Measurements from ENCODE around the gene IQCF5.

DNA sequence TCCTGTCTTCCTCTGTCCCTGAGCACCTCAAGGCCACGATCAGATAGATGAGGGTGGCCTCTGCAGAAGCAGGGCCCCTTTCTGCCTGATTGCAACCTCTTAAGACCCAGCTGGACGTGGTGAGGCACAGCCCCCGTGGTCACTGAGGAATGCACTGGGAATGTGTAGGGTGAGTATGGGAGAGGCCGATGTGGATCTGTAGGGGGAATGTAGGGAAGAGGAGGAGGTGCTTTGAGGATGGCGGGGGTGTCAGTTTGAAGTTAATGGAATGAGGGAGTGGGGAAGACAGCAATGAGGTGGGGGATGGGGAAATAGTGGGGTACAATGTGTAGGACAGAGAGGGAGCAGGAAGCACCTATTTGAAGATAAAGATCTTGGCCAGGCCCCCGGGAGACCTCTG lies 785 bp upstream of the IQCF5 start:
- TF ChIP-seq CTCF (conservative IDR thresholded peaks at IDR 0.05 in 1 of 2, IDR thresholded peaks at IDR 0.05 in 1 of 2; ENCODE audit: extremely low read depth in 1 of 2, insufficient read depth in 1 of 2, low read depth in 1 of 2, low read length in 2 of 2): no peak
- TF ChIP-seq EZH2 (IDR thresholded peaks at IDR 0.05; ENCODE audit: borderline replicate concordance, low read length): no peak

Data from mammary epithelial cell (primary cell).